Peyer's patch (tissue), 4 donors: Measurements from ENCODE around the gene FRS3.

Source experiments
- POLR2A ChIP-seq, 2 donors: fragments of 450-650 bp; IDR thresholded peaks; one replicate each; pipeline ENCODE4 v1.5.1; 2017; ENCODE audit warnings: antibody characterized with exemption in 2 of 2, mild to moderate bottlenecking in 2 of 2, moderate library complexity in 2 of 2
- TF ChIP-seq, protein P1 (sequence below), 6 experiments: fragments of 450-650 bp in 4 of 6; fragments of 200-600 bp in 2 of 6; sonication (generic) in 1 of 6; IDR thresholded peaks; one replicate each; pipeline ENCODE4 v1.5.1; 2017 to 2019; ENCODE audit warnings: antibody characterized with exemption in 6 of 6, mild to moderate bottlenecking in 3 of 6, moderate library complexity in 1 of 6

DNA sequence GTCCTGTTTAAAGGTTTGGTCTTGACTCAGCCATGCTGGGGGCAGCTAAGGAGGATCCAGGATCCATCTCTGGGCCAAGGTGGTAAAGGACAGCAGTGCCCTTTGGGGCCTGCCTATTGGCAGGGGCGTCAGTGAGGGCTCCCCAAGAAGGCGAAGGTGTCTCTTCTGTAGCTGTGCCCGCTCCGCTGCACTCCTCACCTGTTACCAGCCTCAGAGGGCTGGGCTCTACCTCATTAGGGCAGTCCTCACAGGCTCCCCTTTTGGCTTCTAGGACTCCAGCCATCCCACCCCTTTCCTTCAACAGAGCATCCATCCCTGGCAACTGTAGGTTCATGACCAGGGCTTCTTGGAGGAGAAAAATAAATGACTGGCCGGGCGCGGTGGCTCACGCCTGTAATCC is 10.3 kb downstream of the FRS3 start:
- TF ChIP-seq, protein P1, sequence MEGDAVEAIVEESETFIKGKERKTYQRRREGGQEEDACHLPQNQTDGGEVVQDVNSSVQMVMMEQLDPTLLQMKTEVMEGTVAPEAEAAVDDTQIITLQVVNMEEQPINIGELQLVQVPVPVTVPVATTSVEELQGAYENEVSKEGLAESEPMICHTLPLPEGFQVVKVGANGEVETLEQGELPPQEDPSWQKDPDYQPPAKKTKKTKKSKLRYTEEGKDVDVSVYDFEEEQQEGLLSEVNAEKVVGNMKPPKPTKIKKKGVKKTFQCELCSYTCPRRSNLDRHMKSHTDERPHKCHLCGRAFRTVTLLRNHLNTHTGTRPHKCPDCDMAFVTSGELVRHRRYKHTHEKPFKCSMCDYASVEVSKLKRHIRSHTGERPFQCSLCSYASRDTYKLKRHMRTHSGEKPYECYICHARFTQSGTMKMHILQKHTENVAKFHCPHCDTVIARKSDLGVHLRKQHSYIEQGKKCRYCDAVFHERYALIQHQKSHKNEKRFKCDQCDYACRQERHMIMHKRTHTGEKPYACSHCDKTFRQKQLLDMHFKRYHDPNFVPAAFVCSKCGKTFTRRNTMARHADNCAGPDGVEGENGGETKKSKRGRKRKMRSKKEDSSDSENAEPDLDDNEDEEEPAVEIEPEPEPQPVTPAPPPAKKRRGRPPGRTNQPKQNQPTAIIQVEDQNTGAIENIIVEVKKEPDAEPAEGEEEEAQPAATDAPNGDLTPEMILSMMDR (IDR thresholded peaks at IDR 0.05) = no peak
- no peak for TF ChIP-seq POLR2A (IDR thresholded peaks at IDR 0.05)
